GM23248 (cell line): ENCODE results near the gene DCAF12. TPM values are rescaled to one million over a fixed set of nuclear protein-coding genes. Genes with fewer than 3 reads are reported as not detected.

Experiments
- DNase-seq: peaks from one replicate; pipeline ENCODE4 v3.0.0-alpha.2; 2015
- H2AFZ ChIP-seq: fragments of 200-600 bp; sonication (generic); 2 replicates; pipeline ENCODE4 v1.6.1; 2016; ENCODE audit warnings: antibody characterized with exemption
- H3F3A ChIP-seq: fragments of 200-600 bp; sonication (generic); 2 replicates; pipeline ENCODE4 v1.6.1; 2016; ENCODE audit warnings: mild to moderate bottlenecking, antibody characterized with exemption, mixed run types; ENCODE audit not compliant: insufficient read depth
- H3K27ac ChIP-seq: fragments of 200-600 bp; sonication (generic); 2 replicates; pipeline ENCODE4 v1.5.1; 2016; ENCODE audit warnings: mild to moderate bottlenecking
- H3K27me3 ChIP-seq: fragments of 200-600 bp; sonication (generic); replicated peaks from 2 replicates; pipeline ENCODE4 v1.6.1; 2016; ENCODE audit warnings: mild to moderate bottlenecking; ENCODE audit not compliant: insufficient read depth
- H3K36me3 ChIP-seq: fragments of 200-600 bp; sonication (generic); 2 replicates; pipeline ENCODE4 v1.6.1; 2016; ENCODE audit warnings: low read depth, mild to moderate bottlenecking
- H3K4me1 ChIP-seq: fragments of 200-600 bp; sonication (generic); 2 replicates; pipeline ENCODE4 v1.6.1; 2016; ENCODE audit warnings: mild to moderate bottlenecking; ENCODE audit not compliant: insufficient read depth
- H3K4me2 ChIP-seq: fragments of 200-600 bp; sonication (generic); one replicate; pipeline ENCODE4 v1.6.1; 2016; ENCODE audit warnings: mild to moderate bottlenecking; ENCODE audit not compliant: unreplicated experiment
- H3K4me3 ChIP-seq: fragments of 200-600 bp; sonication (generic); 2 replicates; pipeline ENCODE4 v1.5.1; 2016; ENCODE audit warnings: mild to moderate bottlenecking
- H3K79me2 ChIP-seq: fragments of 200-600 bp; sonication (generic); 2 replicates; pipeline ENCODE4 v1.6.1; 2016; ENCODE audit warnings: mild to moderate bottlenecking; ENCODE audit not compliant: insufficient read depth
- H3K9ac ChIP-seq: fragments of 200-600 bp; sonication (generic); 2 replicates; pipeline ENCODE4 v1.6.1; 2016; ENCODE audit warnings: mild to moderate bottlenecking
- H3K9me2 ChIP-seq: fragments of 200-600 bp; sonication (generic); 2 replicates; pipeline ENCODE4 v1.6.1; 2016; ENCODE audit warnings: mixed run types, mild to moderate bottlenecking, moderate library complexity; ENCODE audit not compliant: insufficient read depth
- H3K9me3 ChIP-seq: fragments of 200-600 bp; sonication (generic); one replicate; pipeline ENCODE4 v1.6.1; 2017; ENCODE audit warnings: low read depth
- H4K20me1 ChIP-seq: fragments of 200-600 bp; sonication (generic); 2 replicates; pipeline ENCODE4 v1.6.0; 2016; ENCODE audit not compliant: insufficient read depth
- EZH2 ChIP-seq: fragments of 200-600 bp; sonication (generic); IDR thresholded peaks from 2 replicates; pipeline ENCODE4 v1.6.1; 2018; ENCODE audit warnings: antibody characterized with exemption, mild to moderate bottlenecking; ENCODE audit not compliant: insufficient read depth, poor library complexity, severe bottlenecking
- EZH2phosphoT487 ChIP-seq: fragments of 200-600 bp; sonication (generic); IDR thresholded peaks from 2 replicates; pipeline ENCODE4 v1.6.1; 2018; ENCODE audit warnings: antibody characterized with exemption, moderate library complexity, mild to moderate bottlenecking, low read depth; ENCODE audit not compliant: insufficient read depth
- WGBS, 2 experiments: methylation state at CpG; one replicate each; pipeline ENCODE4 v1.1.6; 2015 to 2017; ENCODE audit warnings: low lambda C conversion rate in 2 of 2, low coverage in 1 of 2; ENCODE audit errors: missing lambda C conversion rate in 2 of 2; 5-methylcytosine and 5-hydroxymethylcytosine counted together
- in situ Hi-C: fragments of 300-500 bp; cut with MboI; formaldehyde crosslinking; loops from 2 replicates; pipeline ENCODE4 v1.15.0; 2020
- polyA plus RNA-seq: library from polyadenylated mRNA; unstranded; fragments of >200 nt; fragmentation: Nextera tagmentation; extraction: Ambion mirVana; gene quantifications from 2 replicates; pipeline ENCODE4 v1.2.1, GENCODE V29; 2016
- total RNA-seq: library from RNA; depleted of rRNA; stranded (reverse); fragments of >200 nt; shearing (Covaris generic); gene quantifications from 2 replicates; pipeline ENCODE4 v1.2.3, GENCODE V29; 2014

The DCAF12 gene
- total and polyA plus RNA-seq, 2 experiments from 2014 or later, result 21.7 to 22.2 TPM

- WGBS, 2 experiments, result 0 to 4% methylated on average over 1 of the region's 1 CpG
- DNase-seq, result no peak
Observed at GRCh38 chr9:34154057-34154456, 27.6 kb upstream of the DCAF12 start.

DNA sequence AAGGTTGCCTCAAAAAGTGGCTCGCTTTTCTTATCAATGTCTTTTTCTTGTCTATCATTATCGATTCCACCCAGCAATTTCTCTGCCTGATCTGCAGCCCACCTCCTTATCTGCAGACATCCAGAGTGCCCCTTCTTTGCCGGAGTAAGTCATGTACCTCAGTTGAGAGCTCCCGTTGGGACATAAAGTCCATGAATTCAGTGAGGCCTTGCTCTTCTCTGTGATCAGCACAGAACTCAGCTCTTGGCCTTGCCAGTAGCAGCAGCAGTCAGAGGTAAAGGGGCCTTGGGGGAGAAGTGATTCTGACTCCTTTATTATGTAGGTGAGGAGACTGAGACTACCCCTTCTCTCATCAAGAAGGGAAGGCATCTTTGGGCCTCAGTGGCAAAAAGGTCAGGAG lies 24.9 kb upstream of the DCAF12 start:
- H2AFZ ChIP-seq, result no peak overlapping the region
- no peak overlapping the region for H3K9ac ChIP-seq
- no peak for DNase-seq
- no peaks in the 10 kb centered on the region for H3K9me3 ChIP-seq
- H3K9me2 ChIP-seq, result no peaks in the 10 kb centered on the region
- TF ChIP-seq EZH2 (no peak), EZH2phosphoT487 (no peak)
- H3K79me2 ChIP-seq, result no peaks in the 10 kb centered on the region
- H3K4me2 ChIP-seq, result no peak overlapping the region
- H3K4me1 ChIP-seq, result no peaks in the 10 kb centered on the region
- H3K27ac ChIP-seq, result no peak overlapping the region
- no peaks in the 10 kb centered on the region for H3K27me3 ChIP-seq
- in situ Hi-C loops, result no loop called here
- no peaks in the 10 kb centered on the region for H3K36me3 ChIP-seq
- no peaks in the 10 kb centered on the region for H4K20me1 ChIP-seq
- no peaks in the 10 kb centered on the region for H3F3A ChIP-seq
- no peak overlapping the region for H3K4me3 ChIP-seq
- WGBS, 2 experiments, result 73 to 94% methylated on average over 4 of the region's 4 CpGs

More at GRCh38 chr9:34154057-34154456, 27.6 kb upstream of the DCAF12 start:
- Histone ChIP-seq H3K4me1 (peaks cover 7% of the 10 kb centered on the region; the same call in 1 of the 2 replicates), H3K9me3 (no peaks in the 10 kb centered on the region), H3K79me2 (no peaks in the 10 kb centered on the region), H3F3A (no peaks in the 10 kb centered on the region), H3K36me3 (no peaks in the 10 kb centered on the region), H3K9me2 (no peaks in the 10 kb centered on the region), H3K4me2 (no peak overlapping the region), H3K27ac (no peak overlapping the region), H3K9ac (no peak overlapping the region), H4K20me1 (no peaks in the 10 kb centered on the region), H3K4me3 (no peak overlapping the region), H2AFZ (no peak overlapping the region), H3K27me3 (no peaks in the 10 kb centered on the region)
- TF ChIP-seq EZH2phosphoT487, result no peak
- no peak for TF ChIP-seq EZH2
- in situ Hi-C loops, result no loop called here

DNA sequence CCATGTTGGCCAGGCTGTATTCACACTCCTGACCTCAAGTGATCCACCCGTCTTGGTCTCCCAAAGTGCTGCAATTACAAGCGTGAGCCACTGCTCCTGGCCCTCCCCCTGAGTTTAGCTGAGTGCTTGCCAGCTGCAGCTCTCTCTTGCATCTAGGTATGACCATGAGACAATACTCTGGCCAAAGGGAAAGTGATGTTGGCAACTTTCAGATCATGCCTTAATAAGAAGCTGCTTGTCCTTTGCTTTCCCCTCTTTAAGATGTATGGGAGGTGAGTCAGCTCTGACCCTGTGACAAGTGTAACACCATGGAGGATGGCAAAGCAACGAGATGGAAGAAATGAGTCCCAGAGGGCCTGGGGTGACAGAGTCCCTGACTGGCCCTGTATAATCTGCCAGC lies 18.7 kb upstream of the DCAF12 start:
- H3K79me2 ChIP-seq, result no peaks in the 10 kb centered on the region
- H3K9me2 ChIP-seq, result no peaks in the 10 kb centered on the region
- no peaks in the 10 kb centered on the region for H3K27me3 ChIP-seq
- H2AFZ ChIP-seq, result no peak overlapping the region
- in situ Hi-C loops, result no loop called here
- no peak overlapping the region for H3K27ac ChIP-seq
- WGBS, 2 experiments, result 68 to 69% methylated on average over 3 of the region's 3 CpGs
- DNase-seq, result peak; percentile 32
- no peak overlapping the region for H3K4me3 ChIP-seq
- H3K4me1 ChIP-seq, result 0 out of 2 replicates have a peak, but pooled peaks cover 1% of the 10 kb centered on the region
- peaks cover 5% of the 10 kb centered on the region for H3F3A ChIP-seq
- H3K9me3 ChIP-seq, result no peaks in the 10 kb centered on the region
- no peaks in the 10 kb centered on the region for H4K20me1 ChIP-seq
- no peaks in the 10 kb centered on the region for H3K36me3 ChIP-seq
- H3K9ac ChIP-seq, result no peak overlapping the region
- H3K4me2 ChIP-seq, result no peak overlapping the region
- TF ChIP-seq EZH2phosphoT487 (no peak), EZH2 (no peak)

DNA sequence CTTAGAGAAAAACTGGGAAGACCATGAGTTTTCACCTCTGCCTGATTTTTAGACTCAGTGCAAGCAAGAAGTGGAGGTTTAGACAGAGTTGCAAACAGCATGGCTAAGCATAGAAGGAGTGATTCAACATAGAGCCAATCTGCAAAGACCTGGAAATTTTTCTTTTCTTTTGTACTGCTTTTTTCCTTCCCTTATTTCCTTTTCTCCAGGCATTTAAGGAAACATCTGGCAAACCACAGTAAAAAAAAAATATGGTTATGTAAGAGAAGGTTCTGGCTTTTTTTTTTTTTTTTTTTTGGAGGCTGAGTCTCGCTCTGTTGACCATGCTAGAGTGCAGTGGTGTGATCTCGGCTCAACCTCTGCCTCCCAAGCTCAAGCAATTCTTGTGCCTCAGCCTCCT lies 16.6 kb upstream of the DCAF12 start:
- no peak for TF ChIP-seq EZH2
- no peak for TF ChIP-seq EZH2phosphoT487
- WGBS, 2 experiments, result 67 to 70% methylated on average over 2 of the region's 2 CpGs

GRCh38 chr9:34140853-34141252 lies 14.4 kb upstream of the DCAF12 start:
- Histone ChIP-seq H3K9ac (no peak overlapping the region), H3K4me2 (no peak overlapping the region), H2AFZ (no peak overlapping the region), H3K79me2 (no peaks in the 10 kb centered on the region), H3K9me2 (no peaks in the 10 kb centered on the region), H3K27me3 (no peaks in the 10 kb centered on the region), H3K9me3 (no peaks in the 10 kb centered on the region), H3F3A (peaks cover 9% of the 10 kb centered on the region), H4K20me1 (no peaks in the 10 kb centered on the region), H3K36me3 (no peaks in the 10 kb centered on the region), H3K4me1 (peaks cover 5% of the 10 kb centered on the region; the same call in 1 of the 2 replicates), H3K4me3 (no peak overlapping the region), H3K27ac (no peak overlapping the region)
- in situ Hi-C loops, result no loop called here
- WGBS, 2 experiments, result 55 to 70% methylated on average over 2 of the region's 2 CpGs
- no peak for DNase-seq
- no peak for TF ChIP-seq EZH2
- TF ChIP-seq EZH2phosphoT487, result no peak

More for the DNA sequence above, 16.6 kb upstream of the DCAF12 start:
- Histone ChIP-seq H3K36me3 (no peaks in the 10 kb centered on the region), H3K79me2 (no peaks in the 10 kb centered on the region), H3K27ac (no peak overlapping the region), H3K4me2 (no peak overlapping the region), H3F3A (peaks cover 9% of the 10 kb centered on the region), H2AFZ (no peak overlapping the region), H3K9me2 (no peaks in the 10 kb centered on the region), H3K27me3 (no peaks in the 10 kb centered on the region), H3K4me3 (no peak overlapping the region), H4K20me1 (no peaks in the 10 kb centered on the region), H3K9ac (no peak overlapping the region), H3K9me3 (no peaks in the 10 kb centered on the region), H3K4me1 (peaks cover 5% of the 10 kb centered on the region; the same call in 1 of the 2 replicates)
- DNase-seq, result no peak
- in situ Hi-C loops, result no loop called here
